HG02798 (cell line): Measurements from ENCODE around the gene DSP.

Experiments
- ATAC-seq: cut with Tn5 transposase; IDR thresholded peaks from one replicate; pipeline ENCODE4 v1.9.1; 2021; ENCODE audit warnings: mild to moderate bottlenecking; ENCODE audit not compliant: unreplicated experiment, poor library complexity

DSP gene

GRCh38 chr6:7559651-7560385 is 18.3 kb downstream of the DSP start:
- ATAC-seq: no peak

GRCh38 chr6:7561153-7561964 is 19.9 kb downstream of the DSP start:
- ATAC-seq: no peak

GRCh38 chr6:7562769-7563168 is 21.3 kb downstream of the DSP start:
- no peak for ATAC-seq

- no peak for ATAC-seq
Observed at GRCh38 chr6:7566107-7566506, 24.6 kb downstream of the DSP start.

DNA sequence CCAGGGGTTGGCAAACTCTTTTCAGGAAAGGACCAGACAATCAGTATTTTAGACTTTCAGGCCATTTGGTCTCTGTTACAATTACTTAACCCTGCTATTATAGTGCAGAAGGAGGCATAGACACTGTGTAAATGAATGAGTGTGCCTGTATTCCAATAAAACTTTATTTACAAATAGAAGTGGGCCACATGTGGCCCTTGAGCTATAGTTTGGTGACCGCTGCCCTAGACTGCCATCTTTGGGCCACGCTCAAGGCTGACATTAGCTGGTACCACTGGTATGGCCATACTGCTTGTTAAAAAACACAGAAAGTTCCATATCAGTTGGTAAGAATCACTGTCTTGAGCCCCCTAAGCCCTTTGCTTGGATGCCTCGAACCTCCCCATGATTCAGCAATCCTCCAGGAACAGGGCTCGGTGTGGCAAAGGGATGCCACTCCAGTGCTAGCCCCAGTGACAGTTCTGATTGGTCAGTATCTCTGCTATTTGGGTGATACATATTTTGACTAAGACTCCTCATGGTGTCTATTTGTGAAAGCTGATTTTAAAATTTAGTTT is 25.2 kb downstream of the DSP start:
- no peak for ATAC-seq

- no peak for ATAC-seq
Observed at GRCh38 chr6:7568021-7568420, 26.6 kb downstream of the DSP start.

DNA sequence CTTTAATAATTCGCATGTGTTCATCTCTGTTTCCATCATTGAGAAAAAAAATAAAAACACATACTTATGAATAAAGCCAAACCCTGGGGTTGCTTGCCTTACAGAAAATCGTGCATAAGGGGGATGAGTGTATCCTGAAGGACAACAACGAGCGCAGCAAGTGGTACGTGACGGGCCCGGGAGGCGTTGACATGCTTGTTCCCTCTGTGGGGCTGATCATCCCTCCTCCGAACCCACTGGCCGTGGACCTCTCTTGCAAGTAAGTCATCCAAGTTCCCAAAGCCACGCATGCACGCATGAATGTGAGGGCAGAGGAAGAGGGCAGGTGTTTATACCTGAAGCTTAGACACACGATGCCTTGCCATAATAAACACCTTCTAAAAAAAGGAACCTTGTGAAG is 27.6 kb downstream of the DSP start:
- no peak for ATAC-seq

GRCh38 chr6:7572213-7572943 is 30.9 kb downstream of the DSP start:
- ATAC-seq: no peak

DNA sequence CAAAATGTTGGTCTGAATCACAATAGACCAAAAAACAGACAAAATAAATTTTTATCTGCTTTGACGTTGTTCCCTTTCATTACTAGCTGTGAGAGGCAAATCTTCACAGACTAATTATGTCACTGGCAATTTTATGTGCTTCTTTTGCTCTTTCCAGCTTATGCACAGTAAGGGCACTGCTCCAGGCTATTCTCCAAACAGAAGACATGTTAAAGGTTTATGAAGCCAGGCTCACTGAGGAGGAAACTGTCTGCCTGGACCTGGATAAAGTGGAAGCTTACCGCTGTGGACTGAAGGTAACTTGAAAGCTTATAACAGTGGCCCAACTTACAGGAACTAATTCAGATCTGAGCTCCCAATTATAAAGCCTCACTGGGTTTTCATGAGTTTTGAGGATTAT is 33.0 kb downstream of the DSP start:
- ATAC-seq: no peak

- no peak for ATAC-seq
Observed at GRCh38 chr6:7578516-7578915, 37.0 kb downstream of the DSP start.

DNA sequence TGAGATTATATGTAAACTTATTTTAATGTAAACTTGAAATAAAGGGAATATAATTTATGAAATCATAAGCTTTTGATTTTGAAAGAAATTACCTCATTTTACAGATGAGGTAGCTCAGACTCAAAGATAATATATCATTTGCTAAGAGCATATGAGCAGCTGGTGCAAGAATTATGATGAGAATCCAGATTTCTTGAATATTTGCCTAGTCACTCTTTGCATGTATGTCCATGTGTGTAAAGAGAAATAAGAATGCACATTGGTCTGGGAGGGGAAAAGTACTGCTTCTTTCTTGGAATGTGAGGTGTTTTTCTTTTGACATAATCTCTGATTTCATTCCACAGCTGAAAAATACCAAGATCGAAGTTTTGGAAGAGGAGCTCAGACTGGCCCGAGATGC is 37.5 kb downstream of the DSP start:
- ATAC-seq: no peak

GRCh38 chr6:7579851-7580250 is 38.4 kb downstream of the DSP start:
- no peak for ATAC-seq

GRCh38 chr6:7580537-7580926 is 39.1 kb downstream of the DSP start:
- no peak for ATAC-seq

DNA sequence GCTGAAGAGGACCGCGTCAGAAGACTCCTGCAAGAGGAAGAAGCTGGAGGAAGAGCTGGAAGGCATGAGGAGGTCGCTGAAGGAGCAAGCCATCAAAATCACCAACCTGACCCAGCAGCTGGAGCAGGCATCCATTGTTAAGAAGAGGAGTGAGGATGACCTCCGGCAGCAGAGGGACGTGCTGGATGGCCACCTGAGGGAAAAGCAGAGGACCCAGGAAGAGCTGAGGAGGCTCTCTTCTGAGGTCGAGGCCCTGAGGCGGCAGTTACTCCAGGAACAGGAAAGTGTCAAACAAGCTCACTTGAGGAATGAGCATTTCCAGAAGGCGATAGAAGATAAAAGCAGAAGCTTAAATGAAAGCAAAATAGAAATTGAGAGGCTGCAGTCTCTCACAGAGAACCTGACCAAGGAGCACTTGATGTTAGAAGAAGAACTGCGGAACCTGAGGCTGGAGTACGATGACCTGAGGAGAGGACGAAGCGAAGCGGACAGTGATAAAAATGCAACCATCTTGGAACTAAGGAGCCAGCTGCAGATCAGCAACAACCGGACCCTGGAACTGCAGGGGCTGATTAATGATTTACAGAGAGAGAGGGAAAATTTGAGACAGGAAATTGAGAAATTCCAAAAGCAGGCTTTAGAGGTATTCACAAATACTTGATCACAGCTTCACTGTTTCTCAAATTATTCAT is 39.6 kb downstream of the DSP start:
- ATAC-seq: no peak

GRCh38 chr6:7585287-7585930 is 43.9 kb downstream of the DSP start:
- ATAC-seq: no peak

- no peak for ATAC-seq
Observed at GRCh38 chr6:7587631-7588100, 46.2 kb downstream of the DSP start.

GRCh38 chr6:7588506-7588905 is 47.0 kb downstream of the DSP start:
- ATAC-seq: no peak

- no peak for ATAC-seq
Observed at GRCh38 chr6:7589221-7589620, 47.8 kb downstream of the DSP start.
